Measurements from ENCODE around the gene NACC2.

NACC2 gene

DNA sequence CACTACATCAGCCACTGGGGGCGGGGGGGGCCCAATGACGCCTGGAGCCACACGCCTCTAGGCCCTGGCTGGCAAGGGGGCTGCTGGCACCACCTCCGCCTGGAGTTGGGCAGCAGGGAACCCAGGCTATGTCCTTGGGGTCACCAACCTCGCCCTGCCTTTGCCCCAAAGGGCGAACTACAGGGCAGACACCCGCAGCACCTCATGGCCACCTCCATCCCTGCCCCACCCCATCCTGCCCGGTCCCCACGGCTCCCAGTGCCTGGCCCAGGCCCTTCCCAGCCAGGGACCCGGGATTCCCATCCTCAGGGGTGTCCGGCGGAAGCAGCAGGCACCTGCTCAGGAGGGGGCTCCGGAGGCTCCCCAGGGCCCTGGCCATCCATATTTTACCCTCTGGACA is 37.0 kb downstream of the NACC2 start:
- Histone ChIP-seq H3K79me2 (ENCODE audit: control insufficient read depth, low read length) (no peaks in the 10 kb centered on the region), H3K4me3 (ENCODE audit: low read length) (no peak overlapping the region), H3K27me3 (ENCODE audit: control insufficient read depth, low read length) (no peaks in the 10 kb centered on the region), H3K9me2 (replicated peaks; ENCODE audit: control insufficient read depth, low read length) (no peaks in the 10 kb centered on the region), H3K9me3 (ENCODE audit: control insufficient read depth, insufficient read depth, low read length) (no peaks in the 10 kb centered on the region), H3K27ac (ENCODE audit: low read depth, low read length) (no peak overlapping the region), H3K36me3 (ENCODE audit: control insufficient read depth, low read length) (no peaks in the 10 kb centered on the region), H3K4me1 (ENCODE audit: control insufficient read depth, low read length) (no peaks in the 10 kb centered on the region), H4K20me1 (ENCODE audit: control insufficient read depth, insufficient read depth, low read depth, low read length) (no peaks in the 10 kb centered on the region), H3F3A (ENCODE audit: control insufficient read depth, insufficient read depth) (no peaks in the 10 kb centered on the region), H3K4me2 (ENCODE audit: low read length) (no peak overlapping the region)
- TF ChIP-seq EZH2phosphoT487 (IDR thresholded peaks at IDR 0.05; ENCODE audit: borderline replicate concordance, low read length): no peak
- TF ChIP-seq, protein P1, sequence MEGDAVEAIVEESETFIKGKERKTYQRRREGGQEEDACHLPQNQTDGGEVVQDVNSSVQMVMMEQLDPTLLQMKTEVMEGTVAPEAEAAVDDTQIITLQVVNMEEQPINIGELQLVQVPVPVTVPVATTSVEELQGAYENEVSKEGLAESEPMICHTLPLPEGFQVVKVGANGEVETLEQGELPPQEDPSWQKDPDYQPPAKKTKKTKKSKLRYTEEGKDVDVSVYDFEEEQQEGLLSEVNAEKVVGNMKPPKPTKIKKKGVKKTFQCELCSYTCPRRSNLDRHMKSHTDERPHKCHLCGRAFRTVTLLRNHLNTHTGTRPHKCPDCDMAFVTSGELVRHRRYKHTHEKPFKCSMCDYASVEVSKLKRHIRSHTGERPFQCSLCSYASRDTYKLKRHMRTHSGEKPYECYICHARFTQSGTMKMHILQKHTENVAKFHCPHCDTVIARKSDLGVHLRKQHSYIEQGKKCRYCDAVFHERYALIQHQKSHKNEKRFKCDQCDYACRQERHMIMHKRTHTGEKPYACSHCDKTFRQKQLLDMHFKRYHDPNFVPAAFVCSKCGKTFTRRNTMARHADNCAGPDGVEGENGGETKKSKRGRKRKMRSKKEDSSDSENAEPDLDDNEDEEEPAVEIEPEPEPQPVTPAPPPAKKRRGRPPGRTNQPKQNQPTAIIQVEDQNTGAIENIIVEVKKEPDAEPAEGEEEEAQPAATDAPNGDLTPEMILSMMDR (IDR thresholded peaks at IDR 0.05; ENCODE audit: low read depth, low read length, poor library complexity, severe bottlenecking): no peak

GRCh38 chr9:136057236-136058081 is 37.6 kb downstream of the NACC2 start:
- TF ChIP-seq EZH2phosphoT487 (IDR thresholded peaks at IDR 0.05; ENCODE audit: borderline replicate concordance, low read length): no peak
- TF ChIP-seq, protein P1 (IDR thresholded peaks at IDR 0.05; ENCODE audit: low read depth, low read length, poor library complexity, severe bottlenecking): no peak
- Histone ChIP-seq H3K4me1 (ENCODE audit: control insufficient read depth, low read length) (no peaks in the 10 kb centered on the region), H4K20me1 (ENCODE audit: control insufficient read depth, insufficient read depth, low read depth, low read length) (no peaks in the 10 kb centered on the region)

DNA sequence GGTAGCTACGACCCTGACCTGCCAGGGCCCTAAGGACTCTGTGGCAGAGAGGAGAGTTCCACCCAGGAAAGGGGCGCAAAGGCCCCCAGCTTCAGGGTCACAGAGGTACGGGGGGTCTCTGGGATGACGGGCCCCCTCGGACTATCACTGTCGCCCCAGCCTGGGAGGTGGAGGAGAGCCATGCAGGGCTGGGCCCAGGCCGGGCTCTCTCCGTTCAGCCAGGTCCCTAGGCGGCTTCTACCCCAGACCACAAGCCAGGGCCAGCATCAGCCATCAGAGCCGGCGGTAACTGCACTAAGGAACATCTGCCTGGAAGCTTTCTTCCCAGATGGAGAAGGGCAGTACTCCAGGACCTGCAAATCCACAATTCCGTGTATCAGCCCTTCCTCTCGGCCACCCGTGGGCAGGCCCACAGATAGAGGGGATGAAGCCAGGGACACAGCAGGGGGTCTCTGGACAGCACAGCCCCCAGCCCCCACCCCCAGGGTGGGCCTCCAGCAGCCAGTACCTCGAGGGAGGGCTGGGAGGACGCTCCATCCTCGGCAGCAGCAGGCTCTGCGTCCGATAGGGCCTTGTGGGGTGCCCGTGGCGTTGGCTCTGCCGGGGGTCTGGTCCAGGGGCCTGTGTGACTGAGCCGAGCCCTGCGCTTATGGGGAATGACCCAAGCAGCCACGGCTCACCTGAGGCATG is 38.4 kb downstream of the NACC2 start:
- H3K4me1 ChIP-seq (ENCODE audit: control insufficient read depth, low read length): no peaks in the 10 kb centered on the region
- H3K79me2 ChIP-seq (ENCODE audit: control insufficient read depth, low read length): no peaks in the 10 kb centered on the region
- H3K27me3 ChIP-seq (ENCODE audit: control insufficient read depth, low read length): no peaks in the 10 kb centered on the region
- H3K4me2 ChIP-seq (ENCODE audit: low read length): no peak overlapping the region
- no peaks in the 10 kb centered on the region for H3K9me3 ChIP-seq (ENCODE audit: control insufficient read depth, insufficient read depth, low read length)
- H3K9me2 ChIP-seq (replicated peaks; ENCODE audit: control insufficient read depth, low read length): no peaks in the 10 kb centered on the region
- H3K4me3 ChIP-seq (ENCODE audit: low read length): no peak overlapping the region
- H4K20me1 ChIP-seq (ENCODE audit: control insufficient read depth, insufficient read depth, low read depth, low read length): no peaks in the 10 kb centered on the region
- H3K27ac ChIP-seq (ENCODE audit: low read depth, low read length): no peak overlapping the region
- H3F3A ChIP-seq (ENCODE audit: control insufficient read depth, insufficient read depth): no peaks in the 10 kb centered on the region
- no peaks in the 10 kb centered on the region for H3K36me3 ChIP-seq (ENCODE audit: control insufficient read depth, low read length)
- TF ChIP-seq, protein P1 (IDR thresholded peaks at IDR 0.05; ENCODE audit: low read depth, low read length, poor library complexity, severe bottlenecking): no peak
- TF ChIP-seq EZH2phosphoT487 (IDR thresholded peaks at IDR 0.05; ENCODE audit: borderline replicate concordance, low read length): no peak

More at GRCh38 chr9:136057236-136058081, 37.6 kb downstream of the NACC2 start:
- Histone ChIP-seq H3K36me3 (ENCODE audit: control insufficient read depth, low read length) (no peaks in the 10 kb centered on the region), H3K27ac (ENCODE audit: low read depth, low read length) (no peak overlapping the region), H3K9me2 (replicated peaks; ENCODE audit: control insufficient read depth, low read length) (no peaks in the 10 kb centered on the region), H3F3A (ENCODE audit: control insufficient read depth, insufficient read depth) (no peaks in the 10 kb centered on the region), H3K4me3 (ENCODE audit: low read length) (no peak overlapping the region), H3K79me2 (ENCODE audit: control insufficient read depth, low read length) (no peaks in the 10 kb centered on the region), H3K27me3 (ENCODE audit: control insufficient read depth, low read length) (no peaks in the 10 kb centered on the region), H3K4me2 (ENCODE audit: low read length) (no peak overlapping the region), H3K9me3 (ENCODE audit: control insufficient read depth, insufficient read depth, low read length) (no peaks in the 10 kb centered on the region)

Measured in DOHH2 (cell line).